Mesendoderm (in vitro differentiated cells): Measurements from ENCODE around the gene HS3ST3B1.

Experiments used
- DNase-seq: peaks from one replicate; pipeline ENCODE4 v3.0.0; 2013
- H2AK5ac ChIP-seq: 2 replicates; pipeline ENCODE4 v1.6.1; 2013; ENCODE audit warnings: low read length, inconsistent platforms
- H2BK120ac ChIP-seq: 2 replicates; pipeline ENCODE4 v1.6.1; 2013; ENCODE audit warnings: low read depth, mild to moderate bottlenecking, low read length, moderate library complexity, mixed read lengths
- H2BK15ac ChIP-seq: replicated peaks from 2 replicates; pipeline ENCODE4 v1.6.1; 2013; ENCODE audit warnings: low read depth, mild to moderate bottlenecking, moderate library complexity
- H2BK5ac ChIP-seq: 2 replicates; pipeline ENCODE4 v1.6.1; 2013; ENCODE audit warnings: low read length, inconsistent platforms
- H3K18ac ChIP-seq: 2 replicates; pipeline ENCODE4 v1.6.1; 2013; ENCODE audit warnings: mild to moderate bottlenecking, low read length, mixed read lengths
- H3K23ac ChIP-seq: one replicate; pipeline ENCODE4 v1.6.1; 2013; ENCODE audit warnings: low read length
- H3K27ac ChIP-seq: 2 replicates; pipeline ENCODE4 v1.5.1; 2013; ENCODE audit warnings: low read depth, mild to moderate bottlenecking, inconsistent platforms, low read length, moderate library complexity
- H3K27me3 ChIP-seq: 2 replicates; pipeline ENCODE4 v1.6.1; 2013; ENCODE audit warnings: low read length, control low read depth, mild to moderate bottlenecking, inconsistent platforms; ENCODE audit not compliant: insufficient read depth, poor library complexity
- H3K36me3 ChIP-seq: 2 replicates; pipeline ENCODE4 v1.6.1; 2013; ENCODE audit warnings: low read length, inconsistent platforms; ENCODE audit not compliant: control insufficient read depth, insufficient read depth
- H3K4ac ChIP-seq: one replicate; pipeline ENCODE4 v1.6.1; 2013; ENCODE audit warnings: low read depth, mild to moderate bottlenecking, low read length, moderate library complexity
- H3K4me1 ChIP-seq: 2 replicates; pipeline ENCODE4 v1.6.1; 2013; ENCODE audit warnings: low read depth, low read length, inconsistent platforms; ENCODE audit not compliant: control insufficient read depth
- H3K4me2 ChIP-seq: 2 replicates; pipeline ENCODE4 v1.6.1; 2013; ENCODE audit warnings: low read length
- H3K4me3 ChIP-seq: 2 replicates; pipeline ENCODE4 v1.5.1; 2013; ENCODE audit warnings: mild to moderate bottlenecking, low read length
- H3K56ac ChIP-seq: one replicate; pipeline ENCODE4 v1.6.1; 2013; ENCODE audit warnings: low read length
- H3K79me1 ChIP-seq: 2 replicates; pipeline ENCODE4 v1.6.1; 2013; ENCODE audit warnings: low read length, inconsistent platforms
- H3K79me2 ChIP-seq: 2 replicates; pipeline ENCODE4 v1.6.1; 2013; ENCODE audit warnings: mild to moderate bottlenecking, low read length; ENCODE audit not compliant: control insufficient read depth, insufficient read depth
- H3K9ac ChIP-seq: 2 replicates; pipeline ENCODE4 v1.6.1; 2013; ENCODE audit warnings: low read length, inconsistent platforms
- H4K5ac ChIP-seq: one replicate; pipeline ENCODE4 v1.6.1; 2013; ENCODE audit warnings: low read length
- H4K8ac ChIP-seq: one replicate; pipeline ENCODE4 v1.6.1; 2013; ENCODE audit warnings: low read depth, mild to moderate bottlenecking, control low read depth, low read length, moderate library complexity
- WGBS: extraction: QIAGEN DNeasy Blood & Tissue Kit; methylation state at CpG from one replicate; pipeline ENCODE4 v1.1.7; 2013; ENCODE audit warnings: low lambda C conversion rate, missing lambda C conversion rate; ENCODE audit not compliant: insufficient coverage; ENCODE audit errors: extremely low coverage; 5-methylcytosine and 5-hydroxymethylcytosine counted together

HS3ST3B1 gene

DNA sequence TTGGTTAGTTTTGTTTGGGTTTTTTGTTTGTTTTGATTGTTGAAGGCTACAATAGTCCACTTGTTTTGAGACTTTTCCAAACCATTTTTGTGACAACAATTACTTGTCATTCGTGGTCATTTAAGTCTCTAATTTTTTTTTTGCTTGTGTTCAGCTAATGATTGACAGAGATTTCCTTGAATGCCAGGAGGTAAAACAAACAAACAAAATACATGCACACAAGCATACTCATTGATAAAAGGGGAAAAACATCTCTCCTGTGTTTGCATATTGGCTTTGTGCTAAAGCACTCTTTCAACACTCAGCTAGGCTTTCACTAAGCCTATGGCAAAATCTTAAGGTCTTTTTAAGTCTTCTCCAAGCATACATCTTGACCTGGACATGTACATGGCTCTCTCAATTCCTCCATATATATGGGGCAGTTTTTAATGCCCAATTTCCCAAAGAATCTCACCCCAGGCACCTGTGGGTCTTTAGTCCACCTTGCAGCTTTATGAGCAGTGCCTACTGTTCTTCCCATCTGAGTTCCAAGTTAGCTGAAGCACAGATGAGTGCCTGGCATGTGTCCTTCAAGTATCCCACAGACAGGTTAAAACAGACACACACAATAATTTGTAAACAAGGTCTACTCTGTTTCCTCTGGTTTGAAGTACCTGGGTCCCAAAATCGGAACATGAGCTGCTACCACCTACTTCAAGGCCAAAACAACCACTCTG is 24.2 kb upstream of the HS3ST3B1 start:
- no peak overlapping the region for H3K4ac ChIP-seq
- H3K79me2 ChIP-seq = no peaks in the 10 kb centered on the region
- H3K4me1 ChIP-seq = no peaks in the 10 kb centered on the region
- H3K4me2 ChIP-seq = no peak overlapping the region
- H3K36me3 ChIP-seq = no peaks in the 10 kb centered on the region
- no peak overlapping the region for H2BK120ac ChIP-seq
- H3K27ac ChIP-seq = no peak overlapping the region
- no peak overlapping the region for H3K23ac ChIP-seq
- H3K4me3 ChIP-seq = no peak overlapping the region
- no peak overlapping the region for H4K5ac ChIP-seq
- H3K18ac ChIP-seq = no peak overlapping the region
- no CpG with 5 or more reads among the region's 2 CpGs for WGBS
- no peak overlapping the region for H2BK5ac ChIP-seq
- H3K27me3 ChIP-seq = no peaks in the 10 kb centered on the region
- no peak overlapping the region for H2AK5ac ChIP-seq
- H4K8ac ChIP-seq = no peak overlapping the region
- no peaks in the 10 kb centered on the region for H3K79me1 ChIP-seq
- H3K56ac ChIP-seq = no peak overlapping the region
- no peak for DNase-seq
- no peak overlapping the region for H3K9ac ChIP-seq
- no peak overlapping the region for H2BK15ac ChIP-seq

DNA sequence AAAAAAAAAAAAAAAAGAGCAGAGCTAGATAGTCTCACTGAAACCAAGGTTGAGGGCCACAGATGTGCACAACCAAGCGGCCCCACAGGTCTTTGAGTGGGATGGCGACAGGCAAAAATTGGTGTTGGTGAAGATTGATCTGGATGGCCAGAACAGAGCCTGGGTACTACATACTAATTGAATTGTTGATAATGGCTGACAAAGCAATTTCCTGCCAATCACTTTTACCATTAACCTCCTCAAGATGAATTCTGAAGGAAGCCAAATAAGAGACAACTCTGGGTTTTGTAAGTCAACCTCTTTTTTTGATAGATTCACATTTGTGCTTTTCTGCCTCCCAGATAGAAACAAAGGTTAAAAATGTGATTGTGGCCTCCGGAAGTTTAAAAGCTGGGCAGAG is 19.4 kb upstream of the HS3ST3B1 start:
- no peak overlapping the region for H2AK5ac ChIP-seq
- no peak overlapping the region for H4K8ac ChIP-seq
- H2BK15ac ChIP-seq = no peak overlapping the region
- no peaks in the 10 kb centered on the region for H3K79me1 ChIP-seq
- H2BK120ac ChIP-seq = no peak overlapping the region
- no peak overlapping the region for H3K23ac ChIP-seq
- H3K4me2 ChIP-seq = no peak overlapping the region
- H3K36me3 ChIP-seq = no peaks in the 10 kb centered on the region
- no peak overlapping the region for H3K9ac ChIP-seq
- no peak overlapping the region for H3K18ac ChIP-seq
- H3K27ac ChIP-seq = no peak overlapping the region
- H3K4ac ChIP-seq = no peak overlapping the region
- H3K4me3 ChIP-seq = no peak overlapping the region
- no peak overlapping the region for H4K5ac ChIP-seq
- H3K4me1 ChIP-seq = no peaks in the 10 kb centered on the region
- H3K79me2 ChIP-seq = no peaks in the 10 kb centered on the region
- no peak overlapping the region for H3K56ac ChIP-seq
- H2BK5ac ChIP-seq = no peak overlapping the region
- no peaks in the 10 kb centered on the region for H3K27me3 ChIP-seq
- WGBS = no CpG with 5 or more reads among the region's 3 CpGs
- no peak for DNase-seq

DNA sequence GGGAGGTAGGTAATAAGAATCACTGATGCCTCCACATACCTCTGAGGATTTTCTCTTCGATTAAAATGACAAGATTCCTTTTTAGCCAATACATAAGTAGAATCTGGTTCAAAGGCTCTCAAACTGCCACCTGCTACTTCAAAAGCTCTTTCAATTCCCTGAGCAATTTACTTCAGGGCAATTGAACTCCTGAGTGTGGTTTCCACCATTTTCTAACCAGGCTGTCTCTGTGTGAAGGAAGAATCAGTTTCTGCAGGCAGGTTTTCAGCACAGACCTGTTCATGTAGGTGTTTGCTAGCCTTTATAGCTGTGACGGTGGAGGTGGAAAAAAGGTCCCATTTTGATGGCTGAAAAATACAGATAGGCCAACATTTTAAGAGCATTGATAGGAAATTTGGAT is 18.2 kb upstream of the HS3ST3B1 start:
- Histone ChIP-seq H3K79me1 (no peaks in the 10 kb centered on the region), H3K9ac (no peak overlapping the region)
- no CpG with 5 or more reads among the region's 2 CpGs for WGBS

DNA sequence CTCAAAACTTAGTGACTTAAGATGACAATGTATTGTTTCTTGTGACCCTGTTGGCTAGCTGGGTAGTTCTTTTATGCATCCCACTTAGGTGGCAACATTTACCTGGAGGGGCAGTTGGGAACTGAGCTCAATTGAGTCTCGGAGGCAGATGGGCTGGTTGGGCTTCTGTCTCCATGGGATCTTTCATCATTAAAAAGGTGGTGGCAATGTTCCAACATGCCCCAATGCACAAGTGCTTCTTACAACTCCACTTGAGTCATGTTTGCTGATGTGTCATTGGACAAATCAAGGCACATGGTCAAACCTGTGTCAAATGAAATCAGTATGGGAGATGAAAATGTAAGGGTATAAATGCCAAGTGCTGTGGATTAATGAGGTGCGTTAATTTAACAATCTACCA is 11.7 kb upstream of the HS3ST3B1 start:
- Histone ChIP-seq H4K5ac (no peak overlapping the region), H2AK5ac (no peak overlapping the region), H3K79me1 (no peaks in the 10 kb centered on the region), H3K79me2 (no peaks in the 10 kb centered on the region), H4K8ac (no peak overlapping the region), H2BK15ac (no peak overlapping the region), H3K4me1 (no peaks in the 10 kb centered on the region), H3K4ac (no peak overlapping the region), H3K23ac (no peak overlapping the region), H3K27ac (no peak overlapping the region), H3K4me2 (no peak overlapping the region), H3K27me3 (no peaks in the 10 kb centered on the region), H3K4me3 (no peak overlapping the region), H2BK5ac (no peak overlapping the region), H3K36me3 (no peaks in the 10 kb centered on the region), H3K9ac (no peak overlapping the region), H2BK120ac (no peak overlapping the region), H3K18ac (no peak overlapping the region), H3K56ac (no peak overlapping the region)
- WGBS = no CpG with 5 or more reads among the region's 2 CpGs
- no peak for DNase-seq

More for the DNA sequence above, 18.2 kb upstream of the HS3ST3B1 start:
- H3K56ac ChIP-seq = no peak overlapping the region
- H3K4me3 ChIP-seq = no peak overlapping the region
- no peak overlapping the region for H3K23ac ChIP-seq
- H3K36me3 ChIP-seq = no peaks in the 10 kb centered on the region
- H2AK5ac ChIP-seq = no peak overlapping the region
- no peaks in the 10 kb centered on the region for H3K79me2 ChIP-seq
- no peak overlapping the region for H2BK5ac ChIP-seq
- H3K4me1 ChIP-seq = no peaks in the 10 kb centered on the region
- H2BK120ac ChIP-seq = no peak overlapping the region
- H3K27me3 ChIP-seq = no peaks in the 10 kb centered on the region
- DNase-seq = no peak
- H3K27ac ChIP-seq = no peak overlapping the region
- no peak overlapping the region for H2BK15ac ChIP-seq
- no peak overlapping the region for H3K18ac ChIP-seq
- H3K4me2 ChIP-seq = no peak overlapping the region
- no peak overlapping the region for H4K8ac ChIP-seq
- H3K4ac ChIP-seq = no peak overlapping the region
- H4K5ac ChIP-seq = no peak overlapping the region

DNA sequence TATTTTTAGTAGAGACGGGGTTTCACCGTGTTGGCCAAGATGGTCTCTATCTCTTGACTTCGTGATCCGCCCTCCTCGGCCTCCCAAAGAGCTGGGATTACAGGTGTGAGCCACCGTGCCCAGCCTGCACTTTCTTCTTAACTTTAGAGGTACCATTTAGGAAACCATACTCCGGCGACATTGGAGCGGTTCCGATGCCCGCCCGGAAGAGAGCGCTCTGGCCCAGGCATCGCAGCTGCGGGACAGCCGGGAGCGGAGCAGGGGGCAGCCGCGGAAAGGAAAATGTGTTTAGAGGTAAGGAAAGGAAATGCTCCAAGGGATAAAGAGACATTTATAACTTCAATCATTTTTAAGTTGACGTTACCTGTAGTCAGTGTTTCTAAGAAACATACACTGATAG is 6.0 kb upstream of the HS3ST3B1 start:
- H2AK5ac ChIP-seq = no peak overlapping the region
- no CpG with 5 or more reads among the region's 20 CpGs for WGBS
- no peak overlapping the region for H3K18ac ChIP-seq
- H2BK5ac ChIP-seq = no peak overlapping the region
- H2BK15ac ChIP-seq = no peak overlapping the region
- H3K9ac ChIP-seq = no peak overlapping the region
- H3K4ac ChIP-seq = no peak overlapping the region
- H3K79me2 ChIP-seq = no peaks in the 10 kb centered on the region
- H4K5ac ChIP-seq = no peak overlapping the region
- no peaks in the 10 kb centered on the region for H3K79me1 ChIP-seq
- peaks cover 3% of the 10 kb centered on the region for H3K4me1 ChIP-seq
- peaks cover 20% of the 10 kb centered on the region for H3K27me3 ChIP-seq
- H3K4me2 ChIP-seq = no peak overlapping the region
- no peak overlapping the region for H3K56ac ChIP-seq
- no peak overlapping the region for H2BK120ac ChIP-seq
- peak; percentile 57 for DNase-seq
- no peak overlapping the region for H4K8ac ChIP-seq
- no peaks in the 10 kb centered on the region for H3K36me3 ChIP-seq
- H3K27ac ChIP-seq = no peak overlapping the region
- H3K23ac ChIP-seq = no peak overlapping the region
- no peak overlapping the region for H3K4me3 ChIP-seq

DNA sequence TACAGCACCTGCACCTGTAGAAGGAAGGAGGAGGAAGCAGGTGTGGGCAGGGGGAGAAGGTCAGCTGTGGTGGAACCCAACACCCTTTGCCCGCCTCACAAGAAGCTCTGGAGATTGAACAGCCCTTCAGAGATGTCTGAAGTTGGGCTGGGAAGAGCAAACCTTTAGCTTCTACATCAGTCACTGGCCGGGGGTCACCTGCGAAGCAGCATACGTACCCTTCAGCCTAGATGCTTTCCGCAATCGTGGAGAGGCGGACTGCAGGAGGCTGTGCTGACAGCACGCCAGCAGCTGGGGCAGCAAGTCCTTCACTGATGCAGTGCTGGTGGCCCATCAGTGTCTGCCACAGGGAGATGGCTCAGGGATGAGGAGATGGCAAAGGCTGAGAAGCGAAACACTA is 5.2 kb upstream of the HS3ST3B1 start:
- Histone ChIP-seq H2BK120ac (no peak overlapping the region), H3K23ac (no peak overlapping the region), H4K8ac (no peak overlapping the region), H3K27ac (no peak overlapping the region), H3K56ac (no peak overlapping the region), H3K4ac (no peak overlapping the region), H3K4me2 (no peak overlapping the region), H3K27me3 (peaks cover 23% of the 10 kb centered on the region), H3K36me3 (no peaks in the 10 kb centered on the region), H2BK15ac (no peak overlapping the region), H3K18ac (no peak overlapping the region), H3K9ac (no peak overlapping the region), H2BK5ac (no peak overlapping the region), H3K4me1 (peaks cover 6% of the 10 kb centered on the region), H2AK5ac (no peak overlapping the region), H3K4me3 (no peak overlapping the region), H4K5ac (no peak overlapping the region), H3K79me2 (no peaks in the 10 kb centered on the region), H3K79me1 (no peaks in the 10 kb centered on the region)
- no CpG with 5 or more reads among the region's 9 CpGs for WGBS
- DNase-seq = no peak
